Measurements from ENCODE around the gene CDK15. TPM values are rescaled to one million over a fixed set of nuclear protein-coding genes. Genes with fewer than 3 reads are reported as not detected.

Gene CDK15
- total RNA-seq, 4 donors from 2014 or later = 0.83 to 3.9 (median 1.4) TPM

GRCh38 chr2:201942531-201942930 is 136.2 kb downstream of the CDK15 start:
- Histone ChIP-seq H3K4me3 (no peak overlapping the region), H3K27me3 (peaks cover 0 to 5% (median 0%) of the 10 kb centered on the region in 4 donors), H3K27ac (replicated peaks in 1 of 4) (no peak overlapping the region), H3K4me1 (no peaks in the 10 kb centered on the region), H3K9me3 (no peaks in the 10 kb centered on the region), H3K36me3 (no peaks in the 10 kb centered on the region)
- 85% methylated on average over 5 of the region's 5 CpGs for WGBS
- intact Hi-C loops (cut with DNase I) = no loop called here
- no peak for TF ChIP-seq POLR2AphosphoS5 (IDR thresholded peaks at IDR 0.05)
- TF ChIP-seq POLR2A (IDR thresholded peaks at IDR 0.05; ENCODE audit: low read depth) = no peak
- TF ChIP-seq CTCF (IDR thresholded peaks at IDR 0.05) = no peak
- no peak for TF ChIP-seq EP300 (IDR thresholded peaks at IDR 0.05)
- no peak for DNase-seq (ENCODE audit: extremely low spot score)

Small RNA genes within 50 kb of the gene (small RNA-seq; reads per million reads assigned to genes)
- gene RF00019 (0 reads per million in 3 donors), gene RNU6-440P (0 reads per million in 3 donors), gene UBE2V1P11 (0 reads per million in 3 donors)

Other genes starting within 250 kb of the CDK15 start
- 10 to 100 TPM; 14.5 to 17.7 (median 16.4) TPM for gene TMEM237, start 163.0 kb upstream of the CDK15 start, total RNA-seq
- gene MPP4, start 107.9 kb upstream of the CDK15 start, total RNA-seq = under 1 TPM in 1 of 4 donors, not detected in 3; 0.23 TPM
- 10 to 100 TPM; 12.6 to 22.4 (median 17.0) TPM for gene ALS2, start 25.6 kb upstream of the CDK15 start, total RNA-seq
- gene FZD7, start 227.3 kb downstream of the CDK15 start, total RNA-seq = 10 to 100 TPM; 51.5 to 67.7 (median 57.7) TPM